Stimulated activated CD4-positive, alpha-beta T cell treated with anti-CD3 and anti-CD28 coated beads, Interleukin-4, amount 100 ng/mL, for 24 hours (primary cell): Measurements from ENCODE around the gene WDR48.

ENCODE experiments used
- DNase-seq: peaks from one replicate; pipeline ENCODE4 v3.0.0-alpha.2; 2020

The WDR48 gene

DNA sequence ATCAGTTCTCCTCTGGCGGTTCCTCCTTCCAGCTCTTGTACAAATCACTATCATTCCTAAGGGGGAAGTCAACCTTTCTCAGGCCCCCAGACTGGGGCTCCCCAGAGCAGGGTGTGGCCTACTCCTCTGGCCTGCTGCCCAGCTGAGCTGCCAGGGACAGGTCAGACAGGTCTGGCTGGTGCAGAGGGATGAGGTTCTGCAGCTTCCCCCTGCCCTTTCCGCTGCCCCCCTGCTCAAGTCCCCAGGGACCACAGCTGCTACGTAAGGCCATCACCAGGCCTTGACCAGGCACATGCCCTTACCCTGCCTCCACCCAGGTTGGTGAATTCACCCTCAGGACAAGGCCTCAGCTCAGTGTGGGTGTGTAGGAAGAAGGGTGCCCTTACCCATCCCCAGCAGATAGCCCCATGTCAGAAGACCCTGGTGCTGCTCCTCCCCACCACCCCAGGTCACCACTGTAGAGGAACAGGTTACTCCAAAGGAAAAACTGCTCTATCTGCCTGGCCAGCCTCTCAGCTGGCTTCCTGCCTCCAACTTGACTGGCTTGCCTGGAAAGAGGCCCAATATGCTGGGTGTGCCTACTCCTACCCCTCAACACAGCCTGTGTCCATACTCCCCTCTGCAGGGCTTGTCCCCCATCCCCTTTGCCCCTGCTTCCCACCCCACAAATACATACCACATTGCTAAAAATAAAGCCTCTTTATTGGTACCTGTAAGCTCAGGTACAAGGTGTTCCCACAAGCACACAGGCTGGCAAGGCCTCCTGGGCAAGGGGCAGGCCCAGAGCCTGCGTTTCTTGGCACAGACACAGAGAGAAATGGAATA is 89.6 kb downstream of the WDR48 start:
- no peak for DNase-seq

DNA sequence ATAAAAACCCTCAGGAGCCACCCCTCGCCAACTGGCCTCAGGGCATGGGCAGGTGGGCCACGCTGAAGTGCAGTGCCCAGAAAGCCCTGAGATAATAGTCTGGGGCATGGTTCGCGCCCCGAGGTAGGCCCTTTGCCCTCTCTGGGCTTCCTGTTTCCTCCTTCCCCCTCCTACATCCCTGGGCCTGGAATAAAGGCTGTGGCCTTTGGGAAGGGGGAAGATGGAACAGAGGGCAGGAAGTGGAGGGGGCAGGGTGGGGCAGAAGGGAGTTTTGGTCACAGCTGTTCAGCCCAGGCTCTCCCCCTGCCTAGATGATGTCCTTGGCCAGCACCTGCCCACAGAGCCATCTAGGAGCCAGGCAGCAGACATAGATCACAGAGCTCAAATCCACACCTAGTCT is 90.3 kb downstream of the WDR48 start:
- DNase-seq = no peak

DNA sequence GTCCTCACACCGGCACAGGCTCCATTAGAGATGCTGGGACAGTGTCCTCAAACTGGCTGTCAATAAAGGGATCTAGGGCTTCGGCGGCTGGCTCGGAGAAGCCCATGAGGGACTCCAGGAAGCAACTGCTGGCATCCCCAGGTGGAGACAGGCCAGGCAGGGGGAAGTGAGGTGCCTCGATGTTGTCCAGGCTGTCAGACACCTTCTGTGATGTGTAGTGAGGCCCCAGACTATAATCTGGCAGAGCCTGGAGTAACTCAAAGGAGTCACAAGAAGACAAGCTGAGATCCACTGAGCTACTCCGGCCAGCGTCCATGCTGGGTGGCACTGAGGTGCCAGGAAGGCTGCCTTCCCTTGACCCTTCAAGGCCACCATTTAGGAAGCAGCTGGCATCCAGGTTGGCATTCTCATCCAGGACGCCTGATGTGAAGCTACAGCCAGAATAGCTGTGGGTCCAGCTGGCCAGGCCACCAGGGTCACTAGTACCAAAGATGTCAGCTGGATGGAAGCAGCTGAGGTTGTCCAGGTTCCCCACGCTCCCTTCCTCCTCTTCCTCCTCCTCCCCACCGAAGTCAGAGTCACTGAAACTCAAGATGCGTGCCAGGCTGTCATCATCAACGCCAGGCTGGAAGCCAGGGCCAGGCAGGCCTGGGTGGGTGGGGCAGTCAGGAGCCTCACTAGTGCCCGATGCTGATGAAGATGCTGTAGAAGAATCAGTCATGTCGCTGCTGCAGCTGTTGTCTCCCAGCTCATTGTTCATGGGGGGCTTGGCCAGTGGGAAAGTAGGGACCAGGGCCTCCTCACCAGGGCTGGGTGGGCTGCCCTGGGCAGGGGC is 91.5 kb downstream of the WDR48 start:
- DNase-seq = no peak

DNA sequence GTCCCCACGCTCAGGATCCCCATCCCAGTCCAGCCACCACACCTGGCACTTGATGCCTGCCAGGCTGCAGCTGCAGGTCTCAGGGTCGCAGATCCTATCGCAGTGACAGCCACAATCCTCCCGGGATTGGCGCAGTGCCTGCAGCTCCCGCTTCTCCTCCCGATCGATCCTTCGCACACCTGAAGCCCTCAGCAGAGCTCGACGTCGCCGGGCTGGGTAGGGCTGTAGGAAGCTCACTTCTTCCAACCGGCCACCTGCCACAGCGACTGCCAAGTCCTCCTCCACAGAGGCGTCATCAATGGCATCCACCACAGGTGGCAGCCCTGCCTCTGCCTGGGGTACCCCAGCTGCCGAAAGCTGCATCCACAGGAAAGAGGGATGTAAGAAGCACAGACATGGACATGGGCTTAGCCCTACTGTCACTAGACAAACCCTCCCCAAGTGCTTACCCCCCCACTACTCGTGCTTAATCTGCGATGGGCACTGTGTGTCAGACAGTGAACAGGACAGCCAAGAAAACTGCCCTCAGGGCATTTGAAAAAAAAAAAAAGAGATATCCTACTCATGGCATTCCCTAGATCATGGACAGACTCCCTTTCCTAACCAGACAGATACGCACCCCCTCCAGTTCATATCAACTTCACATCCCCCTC is 92.4 kb downstream of the WDR48 start:
- no peak for DNase-seq

DNA sequence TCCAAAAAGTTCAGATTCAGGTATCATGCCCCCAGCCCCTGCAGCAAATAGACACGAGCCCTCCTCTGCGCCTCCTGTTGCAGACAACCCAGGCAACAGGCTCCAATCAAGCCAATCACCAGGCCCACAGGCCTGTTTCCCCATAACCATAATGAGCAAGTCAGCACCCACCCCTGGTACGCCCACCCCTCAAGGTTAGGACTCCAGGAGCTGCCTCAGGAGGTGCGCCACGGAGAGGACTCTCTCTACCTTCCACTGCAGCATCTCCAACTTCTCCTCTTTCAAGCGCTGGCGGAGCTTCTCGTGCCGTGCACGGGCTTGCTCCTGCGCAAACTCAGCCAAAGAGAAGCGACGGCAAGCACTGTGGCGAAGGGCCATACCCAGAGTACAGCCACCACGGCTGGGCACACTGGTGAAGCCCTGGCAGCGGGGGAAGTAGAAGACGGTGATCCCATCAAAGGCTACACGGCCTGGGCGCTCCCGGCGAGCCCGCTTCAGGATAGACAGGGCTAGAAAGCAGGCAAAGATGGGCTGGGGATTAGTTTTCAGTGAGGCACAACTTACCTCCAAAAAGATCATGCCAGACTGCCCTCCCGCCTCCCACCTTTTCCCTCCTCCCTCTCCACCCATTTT is 93.0 kb downstream of the WDR48 start:
- no peak for DNase-seq

DNA sequence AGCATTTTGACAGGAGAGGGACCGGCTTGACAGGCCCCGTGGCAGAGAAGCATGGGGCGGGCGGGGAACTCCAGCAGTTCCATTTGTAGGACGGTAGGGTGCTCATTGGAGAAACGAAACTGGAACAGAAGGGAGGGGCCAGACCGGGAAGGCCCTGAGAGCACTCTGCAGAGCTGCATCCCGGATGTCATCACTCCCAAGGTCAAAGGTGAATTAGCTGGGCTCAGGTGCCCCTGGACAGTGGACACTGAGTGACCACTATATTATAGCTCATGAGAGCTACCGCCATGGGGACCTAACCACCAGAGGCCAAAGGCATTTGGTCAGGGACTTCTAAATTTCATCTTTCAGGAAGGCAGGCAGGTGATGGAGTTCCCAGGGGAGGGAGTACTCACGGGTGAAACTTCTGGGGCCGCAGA is 94.3 kb downstream of the WDR48 start:
- DNase-seq = no peak
